ENCODE measurements around the gene BID.

The BID gene

GRCh38 chr22:17746916-17747315 is 27.4 kb downstream of the BID start:
- H3K4me1 Mint-ChIP-seq = peaks cover 8% of the 10 kb centered on the region
- no peak overlapping the region for H3K4me3 Mint-ChIP-seq
- no peak overlapping the region for H3K27ac Mint-ChIP-seq
- H3K36me3 Mint-ChIP-seq = no peaks in the 10 kb centered on the region
- DNase-seq (ENCODE audit: low spot score in 2 of 2) = no peak
- no peaks in the 10 kb centered on the region for H3K9me3 Mint-ChIP-seq
- no peak for ATAC-seq

- Mint-ChIP-seq H3K27ac (peak overlapping the region; percentile 45), H3K4me3 (no peak overlapping the region), H3K36me3 (no peaks in the 10 kb centered on the region), H3K4me1 (peaks cover 11% of the 10 kb centered on the region), H3K9me3 (no peaks in the 10 kb centered on the region)
- ATAC-seq (no peak), DNase-seq (ENCODE audit: low spot score in 2 of 2) (no peak)
Measured at GRCh38 chr22:17744430-17744829, 29.8 kb downstream of the BID start.

- ATAC-seq (no peak), DNase-seq (ENCODE audit: low spot score in 2 of 2) (no peak)
- H3K36me3 Mint-ChIP-seq = no peaks in the 10 kb centered on the region
- H3K4me1 Mint-ChIP-seq = peaks cover 11% of the 10 kb centered on the region
- no peak overlapping the region for H3K4me3 Mint-ChIP-seq
- H3K9me3 Mint-ChIP-seq = no peaks in the 10 kb centered on the region
- peak overlapping the region; percentile 45 for H3K27ac Mint-ChIP-seq
Measured at GRCh38 chr22:17743661-17744411, 30.4 kb downstream of the BID start.

DNA sequence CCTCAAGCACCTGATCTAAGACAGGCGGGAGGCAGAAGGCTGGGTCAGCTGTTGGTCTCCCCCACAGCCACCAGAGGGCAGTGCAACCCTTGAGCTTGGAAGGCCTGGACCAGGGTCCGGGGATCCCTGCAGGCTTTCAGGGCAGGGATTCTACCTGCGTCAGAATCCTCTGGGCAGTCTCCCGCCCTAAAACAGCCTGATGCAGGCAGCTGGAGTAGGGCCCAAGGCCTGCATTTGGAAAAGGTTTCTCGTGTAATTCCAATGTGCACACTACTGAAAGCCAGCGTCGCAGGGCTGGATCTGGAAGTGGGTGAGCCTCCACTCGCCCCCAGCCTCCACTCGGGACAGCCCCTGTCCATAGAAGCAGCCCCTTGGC is 31.8 kb downstream of the BID start:
- H3K9me3 Mint-ChIP-seq = no peaks in the 10 kb centered on the region
- H3K4me1 Mint-ChIP-seq = peaks cover 11% of the 10 kb centered on the region
- ATAC-seq (peak; percentile 83), DNase-seq (ENCODE audit: low spot score in 2 of 2) (peak; percentile 61 to 84)
- H3K27ac Mint-ChIP-seq = no peak overlapping the region
- H3K36me3 Mint-ChIP-seq = peaks cover 7% of the 10 kb centered on the region
- no peak overlapping the region for H3K4me3 Mint-ChIP-seq

GRCh38 chr22:17741866-17742526 is 32.3 kb downstream of the BID start:
- peak overlapping the region; percentile 79 for H3K27ac Mint-ChIP-seq
- ATAC-seq (no peak), DNase-seq (ENCODE audit: low spot score in 2 of 2) (no peak)
- H3K9me3 Mint-ChIP-seq = no peaks in the 10 kb centered on the region
- peaks cover 11% of the 10 kb centered on the region for H3K4me1 Mint-ChIP-seq
- peaks cover 12% of the 10 kb centered on the region for H3K36me3 Mint-ChIP-seq
- H3K4me3 Mint-ChIP-seq = no peak overlapping the region

DNA sequence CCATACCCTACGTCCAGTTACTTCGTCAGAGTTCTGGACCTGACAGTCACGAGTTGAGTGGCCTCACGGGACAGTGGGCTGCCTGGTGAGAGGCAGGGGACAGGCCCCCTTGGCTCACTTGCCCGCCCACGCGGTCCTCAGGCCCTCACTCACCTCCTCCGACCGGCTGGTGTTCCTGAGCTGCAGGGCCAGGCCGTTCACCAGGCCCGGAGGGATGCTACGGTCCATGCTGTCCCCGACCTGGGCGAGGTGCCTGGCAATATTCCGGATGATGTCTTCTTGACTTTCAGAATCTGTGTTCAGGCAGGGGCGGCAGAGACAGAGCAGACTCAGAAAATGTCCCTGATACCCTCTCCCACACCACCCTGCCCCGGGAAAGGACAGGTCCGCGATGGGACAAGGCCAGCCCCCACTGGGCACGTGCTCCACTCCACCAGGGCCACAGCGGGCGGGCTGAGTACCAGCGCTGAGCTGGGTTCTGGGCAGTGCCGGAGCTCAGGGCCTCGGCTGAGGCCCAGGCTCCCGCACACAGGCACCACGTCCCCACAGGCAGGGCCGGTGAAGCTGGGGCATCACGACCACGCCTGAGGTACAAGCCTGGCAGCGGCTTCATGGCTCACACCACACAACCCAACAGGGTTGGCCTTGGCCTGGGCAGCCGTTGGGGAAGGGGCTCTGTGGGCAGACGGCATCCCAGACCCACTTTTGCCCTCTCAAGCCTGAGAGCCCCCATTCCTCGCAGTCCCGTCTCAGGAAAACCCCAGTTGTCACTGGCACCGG is 34.9 kb downstream of the BID start:
- Mint-ChIP-seq H3K27ac (no peak overlapping the region), H3K36me3 (peaks cover 38% of the 10 kb centered on the region), H3K4me1 (peaks cover 16% of the 10 kb centered on the region), H3K9me3 (no peaks in the 10 kb centered on the region), H3K4me3 (no peak overlapping the region)
- ATAC-seq = no peak
- no peak for DNase-seq (ENCODE audit: low spot score in 2 of 2)

DNA sequence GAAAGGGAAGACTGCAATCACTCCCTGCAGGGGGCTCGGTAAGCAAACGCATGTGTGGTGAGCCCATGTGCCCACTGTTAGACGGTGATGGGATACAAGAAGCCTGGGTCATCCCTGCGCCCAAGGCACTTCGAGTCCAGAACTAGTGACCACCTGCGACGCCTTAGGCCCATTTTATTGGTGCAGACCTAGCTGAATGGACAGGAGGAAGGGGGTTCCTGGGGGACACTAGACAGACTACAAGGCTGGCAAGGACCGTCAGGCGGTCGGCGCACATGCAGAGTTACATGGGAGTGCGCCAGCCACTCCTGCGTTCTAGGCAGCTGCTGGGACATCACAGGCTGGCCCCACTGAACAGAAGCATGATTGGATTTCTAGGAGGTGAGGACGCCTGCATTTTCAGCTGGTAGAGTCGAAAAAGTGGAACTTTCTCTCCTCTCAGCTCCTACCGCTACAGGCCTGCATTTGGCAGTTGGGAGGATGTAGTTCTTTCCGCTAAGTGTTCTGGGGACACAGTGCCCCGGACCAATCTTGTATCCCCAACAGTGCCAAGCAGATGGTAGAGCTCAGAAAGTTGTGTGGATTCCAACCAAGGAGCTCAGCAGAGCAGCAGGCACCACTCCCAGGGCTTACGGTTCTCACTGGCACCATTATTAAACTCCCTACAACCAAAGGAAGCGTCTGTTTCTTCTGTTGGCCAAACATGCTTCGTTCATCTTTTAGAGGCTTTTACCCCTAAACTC is 35.7 kb downstream of the BID start:
- Mint-ChIP-seq H3K27ac (no peak overlapping the region), H3K4me1 (peaks cover 24% of the 10 kb centered on the region), H3K36me3 (peaks cover 44% of the 10 kb centered on the region), H3K9me3 (no peaks in the 10 kb centered on the region), H3K4me3 (no peak overlapping the region)
- DNase-seq (ENCODE audit: low spot score in 2 of 2) (no peak), ATAC-seq (no peak)

GRCh38 chr22:17734187-17734586 is 40.1 kb downstream of the BID start:
- DNase-seq (ENCODE audit: low spot score in 2 of 2) = peak in 1 of 2 donors; percentile 60
- H3K9me3 Mint-ChIP-seq = no peaks in the 10 kb centered on the region
- peak; percentile 98 for ATAC-seq
- H3K4me3 Mint-ChIP-seq = no peak overlapping the region
- peaks cover 63% of the 10 kb centered on the region for H3K36me3 Mint-ChIP-seq
- peaks cover 21% of the 10 kb centered on the region for H3K4me1 Mint-ChIP-seq
- H3K27ac Mint-ChIP-seq = peak overlapping the region; percentile 1

GRCh38 chr22:17733466-17733865 is 40.8 kb downstream of the BID start:
- H3K27ac Mint-ChIP-seq = peak overlapping the region; percentile 1
- peaks cover 21% of the 10 kb centered on the region for H3K4me1 Mint-ChIP-seq
- ATAC-seq = no peak
- H3K4me3 Mint-ChIP-seq = no peak overlapping the region
- no peak for DNase-seq (ENCODE audit: low spot score in 2 of 2)
- H3K36me3 Mint-ChIP-seq = peaks cover 63% of the 10 kb centered on the region
- H3K9me3 Mint-ChIP-seq = no peaks in the 10 kb centered on the region

GRCh38 chr22:17732251-17732854 is 41.9 kb downstream of the BID start:
- Mint-ChIP-seq H3K27ac (peak overlapping the region; percentile 63), H3K4me1 (peaks cover 21% of the 10 kb centered on the region), H3K9me3 (no peaks in the 10 kb centered on the region), H3K4me3 (no peak overlapping the region), H3K36me3 (peaks cover 60% of the 10 kb centered on the region)
- DNase-seq (ENCODE audit: low spot score in 2 of 2) (no peak), ATAC-seq (no peak)

DNA sequence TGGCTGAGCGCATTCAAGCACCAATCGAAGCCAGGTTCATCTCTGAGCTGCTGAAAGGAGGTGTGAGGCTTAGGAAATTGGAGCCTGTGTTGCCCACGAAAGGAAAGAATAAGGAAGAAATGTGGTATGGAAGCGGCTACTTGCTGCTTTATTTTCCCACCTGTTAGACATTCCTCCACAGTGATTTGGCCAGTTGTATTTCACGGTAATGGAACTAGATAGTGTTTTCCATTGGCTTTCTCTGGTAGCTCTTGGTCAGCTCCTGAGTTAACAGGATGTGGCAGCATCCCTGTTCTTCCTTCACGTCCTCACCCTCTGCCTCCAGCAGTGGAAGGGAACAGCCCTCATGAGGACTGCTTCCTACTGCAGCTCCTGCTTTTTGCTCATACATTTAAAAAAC is 44.7 kb downstream of the BID start:
- H3K9me3 Mint-ChIP-seq = no peaks in the 10 kb centered on the region
- peaks cover 49% of the 10 kb centered on the region for H3K36me3 Mint-ChIP-seq
- DNase-seq (ENCODE audit: low spot score in 2 of 2) = no peak
- no peak for ATAC-seq
- H3K4me1 Mint-ChIP-seq = peaks cover 27% of the 10 kb centered on the region
- H3K27ac Mint-ChIP-seq = peak overlapping the region; percentile 60
- H3K4me3 Mint-ChIP-seq = no peak overlapping the region

- DNase-seq (ENCODE audit: low spot score in 2 of 2) (no peak), ATAC-seq (no peak)
- Mint-ChIP-seq H3K36me3 (peaks cover 41% of the 10 kb centered on the region), H3K4me3 (no peak overlapping the region), H3K9me3 (no peaks in the 10 kb centered on the region), H3K27ac (no peak overlapping the region), H3K4me1 (peaks cover 19% of the 10 kb centered on the region)
Measured at GRCh38 chr22:17728786-17729185, 45.5 kb downstream of the BID start.

- no peaks in the 10 kb centered on the region for H3K9me3 Mint-ChIP-seq
- ATAC-seq = no peak
- H3K4me3 Mint-ChIP-seq = no peak overlapping the region
- H3K4me1 Mint-ChIP-seq = peaks cover 9% of the 10 kb centered on the region
- DNase-seq (ENCODE audit: low spot score in 2 of 2) = no peak
- H3K36me3 Mint-ChIP-seq = peaks cover 41% of the 10 kb centered on the region
- H3K27ac Mint-ChIP-seq = peak overlapping the region; percentile 65
Measured at GRCh38 chr22:17726928-17727897, 47.1 kb downstream of the BID start.

Measured in stimulated activated effector memory CD8-positive, alpha-beta T cell treated with anti-CD3 and anti-CD28 coated beads, Interleukin-12 subunit alpha, Interleukin-12 subunit beta, amount 100 ng/mL, for 72 hours (primary cell).